Loucy (cell line): Measurements from ENCODE around the gene GDF7.

Experiments used
- H2AFZ ChIP-seq: fragments of 200-600 bp; sonication (generic); 2 replicates; pipeline ENCODE4 v1.6.0; 2016; ENCODE audit warnings: antibody characterized with exemption, mild to moderate bottlenecking, low read length, moderate library complexity
- H3F3A ChIP-seq: fragments of 200-600 bp; 2 replicates; pipeline ENCODE4 v1.6.0; 2016; ENCODE audit warnings: antibody characterized with exemption, low read depth, mild to moderate bottlenecking
- H3K27me3 ChIP-seq: fragments of 200-600 bp; sonication (generic); 2 replicates; pipeline ENCODE4 v1.6.1; 2014; ENCODE audit warnings: low read length, mild to moderate bottlenecking; ENCODE audit not compliant: insufficient read depth, poor library complexity, severe bottlenecking
- H3K36me3 ChIP-seq: fragments of 200-600 bp; sonication (generic); 2 replicates; pipeline ENCODE4 v1.6.1; 2016; ENCODE audit warnings: low read length; ENCODE audit not compliant: insufficient read depth
- H3K4me1 ChIP-seq: fragments of 200-600 bp; sonication (generic); 2 replicates; pipeline ENCODE4 v1.5.1; 2014; ENCODE audit warnings: low read length, mild to moderate bottlenecking; ENCODE audit not compliant: insufficient read depth, poor library complexity, severe bottlenecking
- H3K4me2 ChIP-seq: fragments of 200-600 bp; sonication (generic); 2 replicates; pipeline ENCODE4 v1.6.0; 2014; ENCODE audit warnings: antibody characterized with exemption, low read length, low read depth, mild to moderate bottlenecking; ENCODE audit not compliant: poor library complexity, severe bottlenecking
- H3K4me3 ChIP-seq: fragments of 200-600 bp; sonication (generic); 2 replicates; pipeline ENCODE4 v1.5.1; 2014; ENCODE audit warnings: low read length, mild to moderate bottlenecking, mixed read lengths; ENCODE audit not compliant: poor library complexity, severe bottlenecking
- H3K79me2 ChIP-seq: fragments of 200-600 bp; sonication (generic); 2 replicates; pipeline ENCODE4 v1.6.1; 2014; ENCODE audit warnings: low read length; ENCODE audit not compliant: insufficient read depth
- H3K9ac ChIP-seq: fragments of 200-600 bp; sonication (generic); 2 replicates; pipeline ENCODE4 v1.6.0; 2014; ENCODE audit warnings: mild to moderate bottlenecking, low read depth, low read length, moderate library complexity; ENCODE audit not compliant: poor library complexity, severe bottlenecking
- H3K9me2 ChIP-seq: fragments of 200-600 bp; sonication (generic); replicated peaks from 2 replicates; pipeline ENCODE4 v1.6.1; 2016; ENCODE audit warnings: low read depth, low read length, mixed read lengths
- H3K9me3 ChIP-seq: fragments of 200-600 bp; sonication (generic); 2 replicates; pipeline ENCODE4 v1.6.1; 2014; ENCODE audit warnings: mild to moderate bottlenecking, antibody characterized with exemption, low read length, low read depth; ENCODE audit not compliant: insufficient read depth
- H4K20me1 ChIP-seq: fragments of 200-600 bp; sonication (generic); 2 replicates; pipeline ENCODE4 v1.6.0; 2014; ENCODE audit warnings: antibody characterized with exemption, low read length, mild to moderate bottlenecking; ENCODE audit not compliant: insufficient read depth, poor library complexity, severe bottlenecking
- EZH2phosphoT487 ChIP-seq: fragments of 200-600 bp; IDR thresholded peaks from 2 replicates; pipeline ENCODE4 v1.6.1; 2018; ENCODE audit warnings: antibody characterized with exemption, mild to moderate bottlenecking, moderate library complexity, borderline replicate concordance
- TF ChIP-seq, protein P1 (sequence below): fragments of 200-600 bp; sonication (generic); conservative IDR thresholded peaks from 2 replicates; pipeline ENCODE4 v1.5.1; 2014; ENCODE audit warnings: mild to moderate bottlenecking, antibody characterized with exemption, low read length

The GDF7 gene

DNA sequence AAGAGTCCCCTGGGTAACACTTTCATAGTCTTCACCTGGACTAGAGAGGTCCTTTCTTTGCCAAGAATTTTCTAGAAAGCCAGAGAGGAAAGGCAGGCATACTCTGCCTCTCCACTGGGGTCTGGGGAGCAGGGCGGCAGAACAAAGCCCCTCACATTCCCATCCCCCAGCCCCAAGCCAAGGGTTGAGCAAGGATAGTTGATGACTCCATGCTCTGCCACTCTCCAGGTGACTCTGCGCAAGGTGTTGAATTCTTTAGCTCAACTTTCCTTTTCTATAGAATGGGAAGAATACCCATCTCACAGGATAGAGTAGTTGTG, 2.9 kb upstream of the GDF7 start:
- no peaks in the 10 kb centered on the region for H3F3A ChIP-seq

DNA sequence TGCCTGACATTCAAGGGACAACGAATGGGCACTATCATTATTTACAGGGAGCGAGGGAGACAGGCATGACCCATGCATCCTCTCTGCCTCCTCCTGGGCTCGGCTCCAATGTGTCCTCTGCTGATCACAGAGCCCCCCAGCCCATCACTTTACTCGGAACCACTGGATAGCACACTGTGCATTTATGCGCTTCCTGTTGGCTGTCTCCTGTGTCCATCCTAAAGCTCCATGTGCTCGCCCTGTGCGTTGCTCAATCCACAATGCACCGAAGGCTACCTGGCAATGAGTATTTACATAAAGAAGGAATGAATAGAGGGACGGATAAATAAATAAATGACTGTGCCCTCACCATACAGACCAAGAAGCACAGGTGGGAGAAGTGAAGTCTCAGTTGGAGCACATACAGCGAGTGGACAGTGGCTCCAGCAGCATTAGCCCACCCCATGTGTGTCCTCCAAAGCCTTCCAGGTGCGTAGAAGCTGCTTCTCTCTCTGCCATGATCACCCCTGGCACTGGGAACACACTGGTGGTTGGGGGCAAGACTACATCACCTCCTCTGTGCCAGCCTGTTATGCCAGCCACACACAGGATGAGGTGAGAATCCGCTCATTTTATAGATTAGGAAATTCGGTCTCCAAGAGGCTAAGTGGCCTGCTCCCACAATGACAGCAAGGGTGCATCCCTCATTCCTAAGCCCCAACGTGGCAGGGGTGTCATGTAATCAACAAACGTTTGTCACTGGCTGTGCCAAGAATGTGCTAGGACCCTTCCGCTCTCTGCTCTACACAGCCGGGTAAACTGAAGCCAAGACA, 2.3 kb upstream of the GDF7 start:
- Histone ChIP-seq H3K36me3 (no peaks in the 10 kb centered on the region), H3K4me3 (no peak overlapping the region), H3K9me3 (no peaks in the 10 kb centered on the region), H3K9ac (no peak overlapping the region), H3F3A (no peaks in the 10 kb centered on the region), H3K27me3 (no peaks in the 10 kb centered on the region), H3K9me2 (no peaks in the 10 kb centered on the region), H3K79me2 (no peaks in the 10 kb centered on the region), H3K4me1 (no peaks in the 10 kb centered on the region), H4K20me1 (no peaks in the 10 kb centered on the region), H3K4me2 (no peak overlapping the region), H2AFZ (no peak overlapping the region)
- TF ChIP-seq EZH2phosphoT487, result no peak
- TF ChIP-seq, protein P1, sequence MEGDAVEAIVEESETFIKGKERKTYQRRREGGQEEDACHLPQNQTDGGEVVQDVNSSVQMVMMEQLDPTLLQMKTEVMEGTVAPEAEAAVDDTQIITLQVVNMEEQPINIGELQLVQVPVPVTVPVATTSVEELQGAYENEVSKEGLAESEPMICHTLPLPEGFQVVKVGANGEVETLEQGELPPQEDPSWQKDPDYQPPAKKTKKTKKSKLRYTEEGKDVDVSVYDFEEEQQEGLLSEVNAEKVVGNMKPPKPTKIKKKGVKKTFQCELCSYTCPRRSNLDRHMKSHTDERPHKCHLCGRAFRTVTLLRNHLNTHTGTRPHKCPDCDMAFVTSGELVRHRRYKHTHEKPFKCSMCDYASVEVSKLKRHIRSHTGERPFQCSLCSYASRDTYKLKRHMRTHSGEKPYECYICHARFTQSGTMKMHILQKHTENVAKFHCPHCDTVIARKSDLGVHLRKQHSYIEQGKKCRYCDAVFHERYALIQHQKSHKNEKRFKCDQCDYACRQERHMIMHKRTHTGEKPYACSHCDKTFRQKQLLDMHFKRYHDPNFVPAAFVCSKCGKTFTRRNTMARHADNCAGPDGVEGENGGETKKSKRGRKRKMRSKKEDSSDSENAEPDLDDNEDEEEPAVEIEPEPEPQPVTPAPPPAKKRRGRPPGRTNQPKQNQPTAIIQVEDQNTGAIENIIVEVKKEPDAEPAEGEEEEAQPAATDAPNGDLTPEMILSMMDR, result no peak

More for the DNA sequence above, 2.9 kb upstream of the GDF7 start:
- Histone ChIP-seq H3K9ac (no peak overlapping the region), H3K79me2 (no peaks in the 10 kb centered on the region), H3K4me1 (no peaks in the 10 kb centered on the region), H3K4me3 (no peak overlapping the region), H3K9me3 (no peaks in the 10 kb centered on the region), H3K36me3 (no peaks in the 10 kb centered on the region), H4K20me1 (no peaks in the 10 kb centered on the region), H3K4me2 (no peak overlapping the region), H3K9me2 (no peaks in the 10 kb centered on the region), H3K27me3 (no peaks in the 10 kb centered on the region), H2AFZ (no peak overlapping the region)
- TF ChIP-seq, protein P1, result no peak
- no peak for TF ChIP-seq EZH2phosphoT487

DNA sequence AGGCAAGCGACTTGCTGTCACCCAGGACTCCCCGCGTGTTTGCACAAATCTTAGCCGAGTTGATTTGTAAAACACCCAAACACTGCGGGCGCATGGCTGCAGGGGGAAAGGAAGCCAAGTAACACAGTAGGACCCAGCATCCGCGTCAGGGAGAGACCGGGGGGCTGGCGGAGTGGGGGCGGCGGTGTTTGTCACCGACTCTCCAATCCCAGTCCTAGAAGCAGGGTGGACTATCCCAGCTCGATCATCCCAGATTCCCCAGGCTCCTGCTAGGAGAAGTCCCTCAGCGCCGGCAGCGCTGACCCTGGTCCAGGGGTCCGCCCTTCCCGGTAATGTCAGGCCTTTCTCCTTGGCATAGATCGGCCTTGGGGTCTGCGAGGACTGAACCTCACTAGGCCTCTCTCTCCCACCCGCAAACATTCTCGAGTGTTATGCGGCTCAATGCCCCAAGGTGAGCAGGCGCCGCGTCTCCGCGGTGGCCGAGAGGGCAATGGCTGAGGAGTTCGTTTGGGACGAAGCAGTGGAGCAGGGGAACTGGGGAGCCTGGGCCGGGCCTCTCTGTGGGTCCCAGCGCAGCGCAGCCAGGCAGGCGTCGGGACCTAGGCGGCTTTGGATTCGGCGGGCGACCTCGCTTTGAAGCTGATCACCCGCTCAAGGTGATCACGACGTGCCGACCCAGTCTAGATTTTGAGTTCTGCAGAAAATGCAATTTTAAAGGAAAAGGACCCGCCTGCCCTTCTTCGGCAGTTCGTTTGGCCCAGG, 1.5 kb upstream of the GDF7 start:
- TF ChIP-seq, protein P1, result no peak
- TF ChIP-seq EZH2phosphoT487, result no peak
- Histone ChIP-seq H3K4me2 (no peak overlapping the region), H3K4me3 (no peak overlapping the region), H3K79me2 (no peaks in the 10 kb centered on the region), H4K20me1 (no peaks in the 10 kb centered on the region), H3K9ac (no peak overlapping the region), H3K36me3 (no peaks in the 10 kb centered on the region), H3K9me2 (no peaks in the 10 kb centered on the region), H3K4me1 (no peaks in the 10 kb centered on the region), H3F3A (no peaks in the 10 kb centered on the region), H3K27me3 (no peaks in the 10 kb centered on the region), H2AFZ (no peak overlapping the region), H3K9me3 (no peaks in the 10 kb centered on the region)
